PC-9 (cell line): ENCODE results near the gene PRDM13. TPM values are rescaled to one million over a fixed set of nuclear protein-coding genes. Genes with fewer than 3 reads are reported as not detected.

Source experiments
- Bru-seq: library from RNA; stranded (reverse); fragments of 400-500 nt; gene quantifications from one replicate; lab custom pipeline; 2021; lab: Mats Ljungman, UMichigan
- BruChase-seq, 2 experiments: library from RNA; stranded (reverse); fragments of 400-500 nt; gene quantifications; one replicate each; lab custom pipeline; 2021; lab: Mats Ljungman, UMichigan
- BruUV-seq: library from RNA; stranded (reverse); fragments of 400-500 nt; replicated peaks from 2 replicates; lab custom pipeline; 2021; lab: Mats Ljungman, UMichigan
- CTCF ChIA-PET: fragments of 300-600 bp; sonication (Branson Sonifier 250); formaldehyde crosslinking; loops from one replicate; lab custom pipeline; 2022; ENCODE audit warnings: antibody characterized with exemption; lab: Charles Lee
- POLR2A ChIA-PET: fragments of 300-600 bp; sonication (Branson Sonifier 250); formaldehyde crosslinking; loops from one replicate; lab custom pipeline; 2022; ENCODE audit warnings: antibody characterized with exemption; ENCODE audit not compliant: unreplicated experiment; lab: Charles Lee
- DNase-seq, 2 experiments: peaks; one replicate each; pipeline versions ENCODE4 v3.0.0 to v3.0.0-alpha.2; 2015 to 2022; ENCODE audit warnings: mixed read lengths in 1 of 2
- H2AFZ ChIP-seq: fragments of 200-600 bp; sonication (generic); 2 replicates; pipeline ENCODE4 v1.8.1; 2017; ENCODE audit warnings: antibody characterized with exemption
- H3F3A ChIP-seq: fragments of 200-600 bp; sonication (generic); 2 replicates; pipeline ENCODE4 v1.8.1; 2017; ENCODE audit warnings: antibody characterized with exemption, mild to moderate bottlenecking, low read depth; ENCODE audit not compliant: insufficient read depth
- H3K27ac ChIP-seq: fragments of 200-600 bp; sonication (generic); 2 replicates; pipeline ENCODE4 v1.6.1; 2016; ENCODE audit warnings: mixed run types
- H3K27me3 ChIP-seq: fragments of 200-600 bp; sonication (generic); 2 replicates; pipeline ENCODE4 v1.6.1; 2016; ENCODE audit warnings: low read depth, mixed run types; ENCODE audit not compliant: insufficient read depth
- H3K36me3 ChIP-seq: fragments of 200-600 bp; sonication (generic); 2 replicates; pipeline ENCODE4 v1.6.1; 2016; ENCODE audit warnings: low read depth, mixed run types
- H3K4me1 ChIP-seq: fragments of 200-600 bp; sonication (generic); replicated peaks from 2 replicates; pipeline ENCODE4 v1.6.1; 2016; ENCODE audit warnings: mixed run types; ENCODE audit not compliant: insufficient read depth
- H3K4me2 ChIP-seq: fragments of 200-600 bp; sonication (generic); 2 replicates; pipeline ENCODE4 v1.6.1; 2017; ENCODE audit warnings: mixed run types
- H3K4me3 ChIP-seq: fragments of 200-600 bp; sonication (generic); 2 replicates; pipeline ENCODE4 v1.6.1; 2016; ENCODE audit warnings: mixed run types
- H3K79me2 ChIP-seq: fragments of 200-600 bp; sonication (generic); 2 replicates; pipeline ENCODE4 v1.6.1; 2017; ENCODE audit warnings: low read depth, mixed run types
- H3K9me2 ChIP-seq: fragments of 200-600 bp; sonication (generic); 2 replicates; pipeline ENCODE4 v1.8.1; 2017; ENCODE audit warnings: mild to moderate bottlenecking; ENCODE audit not compliant: insufficient read depth
- H3K9me3 ChIP-seq: fragments of 200-600 bp; sonication (generic); 2 replicates; pipeline ENCODE4 v1.8.1; 2016; ENCODE audit warnings: low read depth; ENCODE audit not compliant: insufficient read depth
- H4K20me1 ChIP-seq: fragments of 200-600 bp; sonication (generic); 2 replicates; pipeline ENCODE4 v1.8.1; 2017; ENCODE audit not compliant: insufficient read depth
- CTCF ChIP-seq: fragments of 200-600 bp; sonication (generic); conservative IDR thresholded peaks from 2 replicates; pipeline ENCODE4 v1.6.1; 2017; ENCODE audit warnings: mixed run types, antibody characterized with exemption, mild to moderate bottlenecking, moderate library complexity
- EZH2 ChIP-seq: fragments of 200-600 bp; sonication (generic); IDR thresholded peaks from 2 replicates; pipeline ENCODE4 v1.8.0; 2017; ENCODE audit warnings: antibody characterized with exemption, low read depth
- intact Hi-C: fragments of 100-400 bp; cut with micrococcal nuclease; formaldehyde crosslinking; loops from one replicate; pipeline ENCODE4 v1.10.0; 2022; ENCODE audit not compliant: unreplicated experiment
- long read RNA-seq: library from polyadenylated mRNA; stranded (forward); transcript quantifications from one replicate; pipeline ENCODE4 v2.0.0, GENCODE V29; 2022
- total RNA-seq: library from RNA; stranded (reverse); gene quantifications from 2 replicates; pipeline ENCODE4 v1.2.3, GENCODE V29; 2021

PRDM13 gene
- not detected in 2 replicates for total RNA-seq
- not detected for Bru-seq, nascent RNA
- BruChase-seq, experiment 1, labeled RNA remaining after a 2-hour chase: not detected
- BruChase-seq, experiment 2, labeled RNA remaining after a 6-hour chase: not detected
- long read RNA-seq: 0 reads

- TF ChIP-seq CTCF (no peak), EZH2 (no peak)
- Histone ChIP-seq H3K4me3 (no peak within 1 kb of the TSS), H3K27me3 (0 out of 2 replicates have a peak, but pooled peaks cover 3% of the 10 kb centered on the region), H2AFZ (0 out of 2 replicates have a peak within 1 kb of the TSS, but pooled peaks have one; percentile 36), H4K20me1 (no peaks in the 10 kb centered on the region), H3K4me1 (no peaks in the 10 kb centered on the region), H3K27ac (no peak within 1 kb of the TSS), H3K79me2 (no peaks in the 10 kb centered on the region), H3F3A (no peaks in the 10 kb centered on the region), H3K9me2 (no peaks in the 10 kb centered on the region), H3K9me3 (no peaks in the 10 kb centered on the region), H3K36me3 (no peaks in the 10 kb centered on the region), H3K4me2 (no peak within 1 kb of the TSS)
- BruUV-seq: no TSS peak
- CTCF ChIA-PET: no interaction called here
- intact Hi-C loops: no loop called here
- DNase-seq: no peak
- POLR2A ChIA-PET: no interaction called here
These were observed at the start of gene PRDM13 for GRCh38 chr6:99606656-99607415. TSS of gene PRDM13 (plus strand) at chr6:99606833. CDS start at chr6:99607035, 202 bp downstream.

- Histone ChIP-seq H3K4me3 (no peak overlapping the region), H3K9me3 (no peaks in the 10 kb centered on the region), H2AFZ (no peak overlapping the region), H3K4me1 (0 out of 2 replicates have a peak, but pooled peaks cover 8% of the 10 kb centered on the region), H3K9me2 (no peaks in the 10 kb centered on the region), H3K79me2 (peaks cover 32% of the 10 kb centered on the region), H3K27me3 (no peaks in the 10 kb centered on the region), H3K4me2 (no peak overlapping the region), H3K27ac (no peak overlapping the region), H3F3A (peaks cover 27% of the 10 kb centered on the region; the same call in 1 of the 2 replicates), H3K36me3 (peaks cover 77% of the 10 kb centered on the region), H4K20me1 (peaks cover 53% of the 10 kb centered on the region)
- ChIA-PET CTCF (no interaction called here), POLR2A (no interaction called here)
- no TSS peak for BruUV-seq
- intact Hi-C loops: no loop called here
- TF ChIP-seq CTCF: no peak
- no peak for TF ChIP-seq EZH2
- no peak for DNase-seq
These were observed 47.6 kb upstream of the PRDM13 start for GRCh38 chr6:99559057-99559456.

- Histone ChIP-seq H3K4me3 (no peak overlapping the region), H3K9me2 (no peaks in the 10 kb centered on the region), H3K27me3 (no peaks in the 10 kb centered on the region), H3K9me3 (no peaks in the 10 kb centered on the region), H3K4me1 (0 out of 2 replicates have a peak, but pooled peaks cover 9% of the 10 kb centered on the region), H3K79me2 (peaks cover 48% of the 10 kb centered on the region), H3K4me2 (no peak overlapping the region), H3F3A (peaks cover 17% of the 10 kb centered on the region; the same call in 1 of the 2 replicates), H4K20me1 (peaks cover 67% of the 10 kb centered on the region), H3K36me3 (peaks cover 61% of the 10 kb centered on the region), H3K27ac (no peak overlapping the region), H2AFZ (no peak overlapping the region)
- intact Hi-C loops: loop anchor here (10.0 kb wide), 1 partner anchor 226 kb away; no protein-coding TSS in a partner anchor
- no peak for DNase-seq
- ChIA-PET CTCF (no interaction called here), POLR2A (no interaction called here)
- BruUV-seq: no TSS peak
- no peak for TF ChIP-seq EZH2
These were observed 46.0 kb upstream of the PRDM13 start for GRCh38 chr6:99560668-99561067.
